Liver (tissue), 9 donors: ENCODE measurements around the gene RASGRF1. TPM values are rescaled to one million over a fixed set of nuclear protein-coding genes. Genes with fewer than 3 reads are reported as not detected.

Experiments used
- DNase-seq: peaks from one replicate; pipeline ENCODE4 v3.0.0-alpha.2; 2017; ENCODE audit warnings: low spot score
- H3K27ac ChIP-seq, 2 donors: one replicate each; pipeline ENCODE4 v1.7.0; 2013; ENCODE audit warnings: inconsistent platforms in 2 of 2, low read length in 2 of 2, control low read depth in 1 of 2, low read depth in 1 of 2, mild to moderate bottlenecking in 1 of 2
- H3K27me3 ChIP-seq, 4 donors: one replicate each; pipeline versions ENCODE4 v1.6.1 to v1.7.0; 2013; ENCODE audit warnings: low read length in 3 of 4, inconsistent platforms in 1 of 4, mild to moderate bottlenecking in 1 of 4, moderate library complexity in 1 of 4; ENCODE audit not compliant: control insufficient read depth in 4 of 4, insufficient read depth in 4 of 4
- H3K36me3 ChIP-seq, 4 donors: one replicate each; pipeline versions ENCODE4 v1.6.1 to v1.7.0; 2013; ENCODE audit warnings: low read length in 3 of 4, mild to moderate bottlenecking in 3 of 4, low read depth in 1 of 4, moderate library complexity in 1 of 4; ENCODE audit not compliant: control insufficient read depth in 4 of 4, insufficient read depth in 3 of 4
- H3K4me1 ChIP-seq, 4 donors: one replicate each; pipeline versions ENCODE4 v1.6.1 to v1.7.0; 2013; ENCODE audit warnings: low read length in 3 of 4, mild to moderate bottlenecking in 3 of 4, moderate library complexity in 1 of 4; ENCODE audit not compliant: control insufficient read depth in 4 of 4, insufficient read depth in 4 of 4
- H3K4me3 ChIP-seq, 3 donors: one replicate each; pipeline versions ENCODE4 v1.6.1 to v1.7.0; 2013; ENCODE audit warnings: low read length in 3 of 3, control low read depth in 1 of 3, low read depth in 1 of 3, mild to moderate bottlenecking in 1 of 3
- H3K9ac ChIP-seq, 2 donors: one replicate each; pipeline ENCODE4 v1.7.0; 2013; ENCODE audit warnings: low read length in 2 of 2, mild to moderate bottlenecking in 2 of 2, moderate library complexity in 2 of 2, control low read depth in 1 of 2, low read depth in 1 of 2
- H3K9me3 ChIP-seq, 4 donors: one replicate each; pipeline versions ENCODE4 v1.6.1 to v1.7.0; 2013; ENCODE audit warnings: low read length in 3 of 4; ENCODE audit not compliant: control insufficient read depth in 4 of 4
- EGR1 ChIP-seq, 2 donors: IDR thresholded peaks; 2 replicates each; pipeline ENCODE4 v1.6.1; 2016 to 2018; ENCODE audit warnings: antibody characterized with exemption in 2 of 2, low read depth in 2 of 2
- FOXA1 ChIP-seq: IDR thresholded peaks from 2 replicates; pipeline ENCODE4 v1.6.1; 2016; ENCODE audit warnings: antibody characterized with exemption
- FOXA2 ChIP-seq: IDR thresholded peaks from 2 replicates; pipeline ENCODE4 v1.6.1; 2016; ENCODE audit warnings: antibody characterized with exemption
- GABPA ChIP-seq, 2 donors: IDR thresholded peaks in 1 of 2; conservative IDR thresholded peaks in 1 of 2; 2 replicates each; pipeline ENCODE4 v1.6.1; 2016; ENCODE audit warnings: antibody characterized with exemption in 2 of 2, mild to moderate bottlenecking in 1 of 2, moderate library complexity in 1 of 2
- HNF4A ChIP-seq, 2 donors: conservative IDR thresholded peaks; 2 replicates each; pipeline ENCODE4 v1.6.1; 2016; ENCODE audit warnings: antibody characterized with exemption in 2 of 2, mild to moderate bottlenecking in 2 of 2
- HNF4G ChIP-seq: IDR thresholded peaks from 2 replicates; pipeline ENCODE4 v1.6.1; 2016; ENCODE audit warnings: antibody characterized with exemption
- JUND ChIP-seq, 2 donors: IDR thresholded peaks; 2 replicates each; pipeline ENCODE4 v1.6.1; 2016; ENCODE audit warnings: antibody characterized with exemption in 2 of 2
- NR2F2 ChIP-seq: IDR thresholded peaks from 2 replicates; pipeline ENCODE4 v1.6.1; 2016; ENCODE audit warnings: antibody characterized with exemption
- RAD21 ChIP-seq, 2 donors: IDR thresholded peaks; 2 replicates each; pipeline ENCODE4 v1.6.1; 2016; ENCODE audit warnings: antibody characterized with exemption in 2 of 2, mild to moderate bottlenecking in 2 of 2
- RXRA ChIP-seq, 2 donors: IDR thresholded peaks; 2 replicates each; pipeline ENCODE4 v1.6.1; 2017 to 2018; ENCODE audit warnings: antibody characterized with exemption in 2 of 2, mild to moderate bottlenecking in 1 of 2
- SP1 ChIP-seq: IDR thresholded peaks from 2 replicates; pipeline ENCODE4 v1.6.1; 2018; ENCODE audit warnings: antibody characterized with exemption, mild to moderate bottlenecking
- TAF1 ChIP-seq: conservative IDR thresholded peaks from 2 replicates; pipeline ENCODE4 v1.6.1; 2016; ENCODE audit warnings: antibody characterized with exemption, mild to moderate bottlenecking
- YY1 ChIP-seq: IDR thresholded peaks from 2 replicates; pipeline ENCODE4 v1.6.1; 2016; ENCODE audit warnings: antibody characterized with exemption, mild to moderate bottlenecking
- WGBS: extraction: QIAGEN DNeasy Blood & Tissue Kit; methylation state at CpG from one replicate; pipeline ENCODE4 v1.1.7; 2013; 5-methylcytosine and 5-hydroxymethylcytosine counted together
- polyA plus RNA-seq, 2 donors: library from polyadenylated mRNA; stranded (reverse) in 1 of 2; unstranded in 1 of 2; fragments of 200-250 nt in 1 of 2; fragments of >200 nt in 1 of 2; fragmentation: Nextera tagmentation in 1 of 2; extraction: Ambion mirVana in 1 of 2; gene quantifications; one replicate each; pipeline versions ENCODE4 v1.2.1 to v1.2.3, GENCODE V29; 2013 to 2015
- total RNA-seq, 2 donors: library from RNA; depleted of rRNA; stranded (reverse); fragments of >200 nt; gene quantifications; one replicate each; pipeline ENCODE4 v1.2.3, GENCODE V29; 2014
- TF ChIP-seq, protein P1 (sequence below): IDR thresholded peaks from 2 replicates; pipeline ENCODE4 v1.6.1; 2016; ENCODE audit warnings: antibody characterized with exemption, mild to moderate bottlenecking
- TF ChIP-seq, protein P2 (sequence below): IDR thresholded peaks from 2 replicates; pipeline ENCODE4 v1.6.1; 2016; ENCODE audit warnings: antibody characterized with exemption
- TF ChIP-seq, protein P3 (sequence below): IDR thresholded peaks from 2 replicates; pipeline ENCODE4 v1.6.1; 2016; ENCODE audit warnings: antibody characterized with exemption
- TF ChIP-seq, protein P4 (sequence below): IDR thresholded peaks from 2 replicates; pipeline ENCODE4 v1.6.1; 2016; ENCODE audit warnings: antibody characterized with exemption
- TF ChIP-seq, protein P5 (sequence below): fragments of 150-350 bp; IDR thresholded peaks from 2 replicates; pipeline ENCODE4 v1.5.1; 2017; ENCODE audit warnings: improper control_type of control experiment, low read depth, low read length; ENCODE audit not compliant: missing input control
- donor health status: healthy.
- donor health status: healthy.
- donor health status: healthy.
- donor health status: healthy.
- donor health status: healthy.

Gene RASGRF1
- total and polyA plus RNA-seq, 4 donors, result 0.28 TPM; not detected in 3

DNA sequence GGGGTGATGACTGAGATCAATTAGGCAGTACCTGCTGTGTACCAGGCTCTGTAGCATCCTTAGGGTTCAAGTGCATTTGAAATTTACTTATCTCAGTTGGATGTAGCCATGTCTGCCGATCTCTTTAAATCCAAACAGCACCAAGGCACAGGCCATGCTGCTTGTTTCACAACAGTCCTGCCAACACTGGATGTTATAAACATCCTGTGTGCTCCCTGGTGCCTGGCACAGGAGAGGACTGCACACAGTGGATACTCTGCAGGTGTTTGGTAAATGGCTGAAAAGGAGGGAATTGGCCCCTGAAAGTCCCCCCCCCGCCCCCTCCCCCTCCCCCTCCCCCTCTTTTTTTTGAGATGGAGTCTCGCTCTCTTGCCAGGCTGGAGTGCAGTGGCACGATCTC, 172.7 kb downstream of the RASGRF1 start:
- DNase-seq, result no peak
- Histone ChIP-seq H3K9ac (no peak overlapping the region), H3K27ac (no peak overlapping the region), H3K27me3 (no peaks in the 10 kb centered on the region), H3K4me1 (peaks cover 0 to 6% (median 4%) of the 10 kb centered on the region in 4 donors), H3K4me3 (no peak overlapping the region), H3K9me3 (no peaks in the 10 kb centered on the region), H3K36me3 (peaks cover 5 to 33% (median 18%) of the 10 kb centered on the region in 4 donors)
- WGBS, result 86% methylated on average over 4 of the region's 4 CpGs
- TF ChIP-seq EGR1 (IDR thresholded peaks at IDR 0.05; ENCODE audit: low read depth in 2 of 2), result no peak
- TF ChIP-seq, protein P1, sequence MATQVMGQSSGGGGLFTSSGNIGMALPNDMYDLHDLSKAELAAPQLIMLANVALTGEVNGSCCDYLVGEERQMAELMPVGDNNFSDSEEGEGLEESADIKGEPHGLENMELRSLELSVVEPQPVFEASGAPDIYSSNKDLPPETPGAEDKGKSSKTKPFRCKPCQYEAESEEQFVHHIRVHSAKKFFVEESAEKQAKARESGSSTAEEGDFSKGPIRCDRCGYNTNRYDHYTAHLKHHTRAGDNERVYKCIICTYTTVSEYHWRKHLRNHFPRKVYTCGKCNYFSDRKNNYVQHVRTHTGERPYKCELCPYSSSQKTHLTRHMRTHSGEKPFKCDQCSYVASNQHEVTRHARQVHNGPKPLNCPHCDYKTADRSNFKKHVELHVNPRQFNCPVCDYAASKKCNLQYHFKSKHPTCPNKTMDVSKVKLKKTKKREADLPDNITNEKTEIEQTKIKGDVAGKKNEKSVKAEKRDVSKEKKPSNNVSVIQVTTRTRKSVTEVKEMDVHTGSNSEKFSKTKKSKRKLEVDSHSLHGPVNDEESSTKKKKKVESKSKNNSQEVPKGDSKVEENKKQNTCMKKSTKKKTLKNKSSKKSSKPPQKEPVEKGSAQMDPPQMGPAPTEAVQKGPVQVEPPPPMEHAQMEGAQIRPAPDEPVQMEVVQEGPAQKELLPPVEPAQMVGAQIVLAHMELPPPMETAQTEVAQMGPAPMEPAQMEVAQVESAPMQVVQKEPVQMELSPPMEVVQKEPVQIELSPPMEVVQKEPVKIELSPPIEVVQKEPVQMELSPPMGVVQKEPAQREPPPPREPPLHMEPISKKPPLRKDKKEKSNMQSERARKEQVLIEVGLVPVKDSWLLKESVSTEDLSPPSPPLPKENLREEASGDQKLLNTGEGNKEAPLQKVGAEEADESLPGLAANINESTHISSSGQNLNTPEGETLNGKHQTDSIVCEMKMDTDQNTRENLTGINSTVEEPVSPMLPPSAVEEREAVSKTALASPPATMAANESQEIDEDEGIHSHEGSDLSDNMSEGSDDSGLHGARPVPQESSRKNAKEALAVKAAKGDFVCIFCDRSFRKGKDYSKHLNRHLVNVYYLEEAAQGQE, result no peak
- no peak for TF ChIP-seq FOXA2
- TF ChIP-seq, protein P2, sequence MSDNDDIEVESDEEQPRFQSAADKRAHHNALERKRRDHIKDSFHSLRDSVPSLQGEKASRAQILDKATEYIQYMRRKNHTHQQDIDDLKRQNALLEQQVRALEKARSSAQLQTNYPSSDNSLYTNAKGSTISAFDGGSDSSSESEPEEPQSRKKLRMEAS, result no peak
- TF ChIP-seq JUND (IDR thresholded peaks at IDR 0.05), result no peak
- no peak for TF ChIP-seq RXRA (IDR thresholded peaks at IDR 0.05)
- TF ChIP-seq, protein P3, sequence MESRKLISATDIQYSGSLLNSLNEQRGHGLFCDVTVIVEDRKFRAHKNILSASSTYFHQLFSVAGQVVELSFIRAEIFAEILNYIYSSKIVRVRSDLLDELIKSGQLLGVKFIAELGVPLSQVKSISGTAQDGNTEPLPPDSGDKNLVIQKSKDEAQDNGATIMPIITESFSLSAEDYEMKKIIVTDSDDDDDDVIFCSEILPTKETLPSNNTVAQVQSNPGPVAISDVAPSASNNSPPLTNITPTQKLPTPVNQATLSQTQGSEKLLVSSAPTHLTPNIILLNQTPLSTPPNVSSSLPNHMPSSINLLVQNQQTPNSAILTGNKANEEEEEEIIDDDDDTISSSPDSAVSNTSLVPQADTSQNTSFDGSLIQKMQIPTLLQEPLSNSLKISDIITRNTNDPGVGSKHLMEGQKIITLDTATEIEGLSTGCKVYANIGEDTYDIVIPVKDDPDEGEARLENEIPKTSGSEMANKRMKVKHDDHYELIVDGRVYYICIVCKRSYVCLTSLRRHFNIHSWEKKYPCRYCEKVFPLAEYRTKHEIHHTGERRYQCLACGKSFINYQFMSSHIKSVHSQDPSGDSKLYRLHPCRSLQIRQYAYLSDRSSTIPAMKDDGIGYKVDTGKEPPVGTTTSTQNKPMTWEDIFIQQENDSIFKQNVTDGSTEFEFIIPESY, result no peak
- TF ChIP-seq FOXA1, result no peak
- TF ChIP-seq HNF4G, result no peak

DNA sequence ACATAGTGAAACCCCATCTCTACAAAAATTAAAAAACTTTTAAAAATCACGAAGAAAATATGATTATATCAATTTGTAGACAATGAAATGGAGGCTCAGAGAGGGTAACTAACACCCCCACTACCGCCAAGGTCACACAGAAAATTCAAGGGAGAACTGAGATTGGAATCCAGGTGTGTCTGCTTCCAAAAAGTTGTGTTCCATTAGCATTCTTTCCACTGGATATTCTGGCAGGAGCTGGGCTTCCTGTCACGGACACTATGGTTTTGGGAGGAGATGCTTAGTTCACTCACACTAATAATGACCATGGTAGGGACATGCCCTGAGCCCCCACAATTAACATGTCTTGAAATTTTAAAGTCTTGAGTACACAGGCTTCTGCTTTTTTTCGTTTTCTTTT, 174.5 kb downstream of the RASGRF1 start:
- Histone ChIP-seq H3K4me3 (no peak overlapping the region), H3K27ac (no peak overlapping the region), H3K9ac (no peak overlapping the region), H3K27me3 (no peaks in the 10 kb centered on the region), H3K9me3 (no peaks in the 10 kb centered on the region), H3K36me3 (peaks cover 3 to 19% (median 7%) of the 10 kb centered on the region in 4 donors), H3K4me1 (peaks cover 0 to 14% (median 10%) of the 10 kb centered on the region in 4 donors)
- TF ChIP-seq EGR1 (IDR thresholded peaks at IDR 0.05; ENCODE audit: low read depth in 2 of 2) (no peak), RAD21 (IDR thresholded peaks at IDR 0.05) (no peak), TAF1 (no peak), FOXA1 (no peak), YY1 (no peak), FOXA2 (no peak), SP1 (no peak), GABPA (IDR thresholded peaks at IDR 0.05 in 1 of 2, conservative IDR thresholded peaks at IDR 0.05 in 1 of 2) (no peak), RXRA (IDR thresholded peaks at IDR 0.05) (no peak), NR2F2 (no peak), HNF4G (no peak), HNF4A (conservative IDR thresholded peaks at IDR 0.05) (no peak), JUND (IDR thresholded peaks at IDR 0.05) (no peak)
- TF ChIP-seq, protein P3, result no peak
- TF ChIP-seq, protein P1, result no peak
- TF ChIP-seq, protein P2, result no peak
- TF ChIP-seq, protein P4, sequence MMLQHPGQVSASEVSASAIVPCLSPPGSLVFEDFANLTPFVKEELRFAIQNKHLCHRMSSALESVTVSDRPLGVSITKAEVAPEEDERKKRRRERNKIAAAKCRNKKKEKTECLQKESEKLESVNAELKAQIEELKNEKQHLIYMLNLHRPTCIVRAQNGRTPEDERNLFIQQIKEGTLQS, result no peak
- TF ChIP-seq, protein P5, sequence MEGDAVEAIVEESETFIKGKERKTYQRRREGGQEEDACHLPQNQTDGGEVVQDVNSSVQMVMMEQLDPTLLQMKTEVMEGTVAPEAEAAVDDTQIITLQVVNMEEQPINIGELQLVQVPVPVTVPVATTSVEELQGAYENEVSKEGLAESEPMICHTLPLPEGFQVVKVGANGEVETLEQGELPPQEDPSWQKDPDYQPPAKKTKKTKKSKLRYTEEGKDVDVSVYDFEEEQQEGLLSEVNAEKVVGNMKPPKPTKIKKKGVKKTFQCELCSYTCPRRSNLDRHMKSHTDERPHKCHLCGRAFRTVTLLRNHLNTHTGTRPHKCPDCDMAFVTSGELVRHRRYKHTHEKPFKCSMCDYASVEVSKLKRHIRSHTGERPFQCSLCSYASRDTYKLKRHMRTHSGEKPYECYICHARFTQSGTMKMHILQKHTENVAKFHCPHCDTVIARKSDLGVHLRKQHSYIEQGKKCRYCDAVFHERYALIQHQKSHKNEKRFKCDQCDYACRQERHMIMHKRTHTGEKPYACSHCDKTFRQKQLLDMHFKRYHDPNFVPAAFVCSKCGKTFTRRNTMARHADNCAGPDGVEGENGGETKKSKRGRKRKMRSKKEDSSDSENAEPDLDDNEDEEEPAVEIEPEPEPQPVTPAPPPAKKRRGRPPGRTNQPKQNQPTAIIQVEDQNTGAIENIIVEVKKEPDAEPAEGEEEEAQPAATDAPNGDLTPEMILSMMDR, result no peak
- WGBS, result 89% methylated on average over 4 of the region's 4 CpGs
- no peak for DNase-seq
